Head of caudate nucleus (tissue), 42 donors: ENCODE measurements around the gene SYPL1.
"Not testable (repeated sequence)": the region's sequence is repeated elsewhere in the genome, so short reads cannot be mapped to it uniquely, and the experiment has no call there.

Experiments used
- DNase-seq, 42 donors: peaks; one replicate each; pipeline versions ENCODE4 v3.0.0 to v3.0.0-alpha.2; 2020 to 2021; ENCODE audit warnings: mixed read lengths in 7 of 42
- intact Hi-C: fragments of 100-400 bp; cut with DNase I; formaldehyde crosslinking; loops from one replicate; pipeline ENCODE4 v1.15.0; 2022

SYPL1 gene

GRCh38 chr7:106112118-106112971 is at the start of gene SYPL1:
TSS of gene SYPL1 (minus strand) at chr7:106112312. CDS start at chr7:106112208, 104 bp downstream.
- peak; percentile 62 to 95 (median 90) for DNase-seq
- intact Hi-C loops = loop anchor here (5.0 kb wide), 2 partner anchors 45 to 55 kb away; no protein-coding TSS in a partner anchor

GRCh38 chr7:106155027-106155426 is 42.9 kb upstream of the SYPL1 start:
- intact Hi-C loops = loop anchor here (5.0 kb wide), 1 partner anchor 43 kb away; the partner anchor contains the start of gene SYPL1
- DNase-seq = no peak

- intact Hi-C loops = loop anchor here (2.0 kb wide), 1 partner anchor 97 kb away; no protein-coding TSS in a partner anchor
- peak; percentile 68 to 95 (median 90) for DNase-seq
These were observed 41.9 kb upstream of the SYPL1 start for GRCh38 chr7:106153891-106154449.

- intact Hi-C loops = loop anchor here (2.0 kb wide), 1 partner anchor 95 kb away; no protein-coding TSS in a partner anchor
- no peak for DNase-seq
These were observed 40.2 kb upstream of the SYPL1 start for GRCh38 chr7:106152313-106152665.

- intact Hi-C loops = loop anchor here (2.0 kb wide), 1 partner anchor 95 kb away; no protein-coding TSS in a partner anchor
- no peak for DNase-seq
These were observed 39.6 kb upstream of the SYPL1 start for GRCh38 chr7:106151459-106152312.

- intact Hi-C loops = no loop called here
- DNase-seq = no peak
These were observed 31.7 kb upstream of the SYPL1 start for GRCh38 chr7:106143711-106144337.

- DNase-seq = no peak
- intact Hi-C loops = no loop called here
These were observed 30.0 kb upstream of the SYPL1 start for GRCh38 chr7:106142136-106142535.

- intact Hi-C loops = no loop called here
- DNase-seq = no peak
These were observed 28.5 kb upstream of the SYPL1 start for GRCh38 chr7:106140406-106141173.

- intact Hi-C loops = no loop called here
- peak in 31 of 42 donors; percentile 11 to 82 (median 43) for DNase-seq
These were observed 27.4 kb upstream of the SYPL1 start for GRCh38 chr7:106139265-106140251.

- intact Hi-C loops = no loop called here
These were observed 26.7 kb upstream of the SYPL1 start for GRCh38 chr7:106138776-106139175.

GRCh38 chr7:106138181-106138580 is 26.1 kb upstream of the SYPL1 start:
- intact Hi-C loops = not testable (repeated sequence)

More at GRCh38 chr7:106138776-106139175, 26.7 kb upstream of the SYPL1 start:
- DNase-seq = no peak

GRCh38 chr7:106134241-106134640 is 22.1 kb upstream of the SYPL1 start:
- DNase-seq = no peak
- intact Hi-C loops = no loop called here

More at GRCh38 chr7:106138181-106138580, 26.1 kb upstream of the SYPL1 start:
- not testable (repeated sequence) for DNase-seq

GRCh38 chr7:106129291-106129690 is 17.2 kb upstream of the SYPL1 start:
- DNase-seq = no peak
- intact Hi-C loops = no loop called here

- DNase-seq = no peak
- intact Hi-C loops = no loop called here
These were observed 16.7 kb upstream of the SYPL1 start for GRCh38 chr7:106128836-106129235.

- intact Hi-C loops = no loop called here
- DNase-seq = no peak
These were observed 16.1 kb upstream of the SYPL1 start for GRCh38 chr7:106127984-106128780.
